ENCODE results near the gene TMCC1.

TMCC1 gene

GRCh38 chr3:129656659-129657247 is 236.8 kb downstream of the TMCC1 start:
- Histone ChIP-seq H3K36me3 (ENCODE audit: control insufficient read depth in 5 of 5, insufficient read depth in 5 of 5, low read length in 5 of 5) (peaks cover 2 to 8% (median 4%) of the 10 kb centered on the region in 5 donors), H3K4me3 (ENCODE audit: low read depth in 1 of 5, low read length in 5 of 5) (no peak overlapping the region), H3K27ac (ENCODE audit: low read depth, low read length) (peak overlapping the region; percentile 49), H3K27me3 (ENCODE audit: control insufficient read depth in 5 of 5, insufficient read depth in 4 of 5, low read length in 5 of 5) (no peaks in the 10 kb centered on the region), H3K9ac (ENCODE audit: low read length in 5 of 5) (peak overlapping the region in 1 of 5 donors; percentile 7), H3K4me1 (ENCODE audit: control insufficient read depth in 5 of 5, insufficient read depth in 5 of 5, low read length in 5 of 5) (peaks cover 2 to 38% (median 30%) of the 10 kb centered on the region in 5 donors), H3K9me3 (ENCODE audit: control insufficient read depth in 5 of 5, low read length in 5 of 5) (no peaks in the 10 kb centered on the region)

GRCh38 chr3:129655291-129655700 is 238.2 kb downstream of the TMCC1 start:
- H3K9me3 ChIP-seq (ENCODE audit: control insufficient read depth in 5 of 5, low read length in 5 of 5): no peaks in the 10 kb centered on the region
- H3K4me3 ChIP-seq (ENCODE audit: low read depth in 1 of 5, low read length in 5 of 5): no peak overlapping the region
- no peak overlapping the region for H3K27ac ChIP-seq (ENCODE audit: low read depth, low read length)
- H3K36me3 ChIP-seq (ENCODE audit: control insufficient read depth in 5 of 5, insufficient read depth in 5 of 5, low read length in 5 of 5): peaks cover 7 to 17% (median 8%) of the 10 kb centered on the region in 5 donors
- no peak overlapping the region for H3K9ac ChIP-seq (ENCODE audit: low read length in 5 of 5)
- H3K27me3 ChIP-seq (ENCODE audit: control insufficient read depth in 5 of 5, insufficient read depth in 4 of 5, low read length in 5 of 5): no peaks in the 10 kb centered on the region
- H3K4me1 ChIP-seq (ENCODE audit: control insufficient read depth in 5 of 5, insufficient read depth in 5 of 5, low read length in 5 of 5): peaks cover 2 to 41% (median 36%) of the 10 kb centered on the region in 5 donors

GRCh38 chr3:129654131-129654530 is 239.4 kb downstream of the TMCC1 start:
- Histone ChIP-seq H3K27ac (ENCODE audit: low read depth, low read length) (peak overlapping the region; percentile 64), H3K4me3 (ENCODE audit: low read depth in 1 of 5, low read length in 5 of 5) (no peak overlapping the region), H3K4me1 (ENCODE audit: control insufficient read depth in 5 of 5, insufficient read depth in 5 of 5, low read length in 5 of 5) (peaks cover 2 to 46% (median 44%) of the 10 kb centered on the region in 5 donors)

GRCh38 chr3:129653019-129653418 is 240.5 kb downstream of the TMCC1 start:
- Histone ChIP-seq H3K27ac (ENCODE audit: low read depth, low read length) (no peak overlapping the region), H3K9me3 (ENCODE audit: control insufficient read depth in 5 of 5, low read length in 5 of 5) (no peaks in the 10 kb centered on the region), H3K36me3 (ENCODE audit: control insufficient read depth in 5 of 5, insufficient read depth in 5 of 5, low read length in 5 of 5) (peaks cover 7 to 17% (median 8%) of the 10 kb centered on the region in 5 donors)

More at GRCh38 chr3:129654131-129654530, 239.4 kb downstream of the TMCC1 start:
- Histone ChIP-seq H3K9me3 (ENCODE audit: control insufficient read depth in 5 of 5, low read length in 5 of 5) (no peaks in the 10 kb centered on the region), H3K9ac (ENCODE audit: low read length in 5 of 5) (peak overlapping the region in 1 of 5 donors; percentile 22), H3K27me3 (ENCODE audit: control insufficient read depth in 5 of 5, insufficient read depth in 4 of 5, low read length in 5 of 5) (no peaks in the 10 kb centered on the region), H3K36me3 (ENCODE audit: control insufficient read depth in 5 of 5, insufficient read depth in 5 of 5, low read length in 5 of 5) (peaks cover 7 to 17% (median 8%) of the 10 kb centered on the region in 5 donors)

GRCh38 chr3:129651435-129652202 is 241.9 kb downstream of the TMCC1 start:
- peak overlapping the region; percentile 54 for H3K27ac ChIP-seq (ENCODE audit: low read depth, low read length)
- H3K36me3 ChIP-seq (ENCODE audit: control insufficient read depth in 5 of 5, insufficient read depth in 5 of 5, low read length in 5 of 5): peaks cover 7 to 17% (median 8%) of the 10 kb centered on the region in 5 donors
- peaks cover under 1 to 28% (median 22%) of the 10 kb centered on the region in 5 donors for H3K4me1 ChIP-seq (ENCODE audit: control insufficient read depth in 5 of 5, insufficient read depth in 5 of 5, low read length in 5 of 5)
- no peaks in the 10 kb centered on the region for H3K9me3 ChIP-seq (ENCODE audit: control insufficient read depth in 5 of 5, low read length in 5 of 5)
- H3K4me3 ChIP-seq (ENCODE audit: low read depth in 1 of 5, low read length in 5 of 5): no peak overlapping the region
- H3K9ac ChIP-seq (ENCODE audit: low read length in 5 of 5): no peak overlapping the region
- H3K27me3 ChIP-seq (ENCODE audit: control insufficient read depth in 5 of 5, insufficient read depth in 4 of 5, low read length in 5 of 5): no peaks in the 10 kb centered on the region

More at GRCh38 chr3:129653019-129653418, 240.5 kb downstream of the TMCC1 start:
- Histone ChIP-seq H3K27me3 (ENCODE audit: control insufficient read depth in 5 of 5, insufficient read depth in 4 of 5, low read length in 5 of 5) (no peaks in the 10 kb centered on the region), H3K4me1 (ENCODE audit: control insufficient read depth in 5 of 5, insufficient read depth in 5 of 5, low read length in 5 of 5) (peaks cover 2 to 41% (median 36%) of the 10 kb centered on the region in 5 donors), H3K4me3 (ENCODE audit: low read depth in 1 of 5, low read length in 5 of 5) (no peak overlapping the region), H3K9ac (ENCODE audit: low read length in 5 of 5) (no peak overlapping the region)

- no peak overlapping the region for H3K4me3 ChIP-seq (ENCODE audit: low read depth in 1 of 5, low read length in 5 of 5)
- H3K27me3 ChIP-seq (ENCODE audit: control insufficient read depth in 5 of 5, insufficient read depth in 4 of 5, low read length in 5 of 5): no peaks in the 10 kb centered on the region
- H3K36me3 ChIP-seq (ENCODE audit: control insufficient read depth in 5 of 5, insufficient read depth in 5 of 5, low read length in 5 of 5): peaks cover 7 to 17% (median 8%) of the 10 kb centered on the region in 5 donors
- H3K27ac ChIP-seq (ENCODE audit: low read depth, low read length): peak overlapping the region; percentile 18
- H3K9ac ChIP-seq (ENCODE audit: low read length in 5 of 5): peak overlapping the region in 1 of 5 donors; percentile 22
- no peaks in the 10 kb centered on the region for H3K9me3 ChIP-seq (ENCODE audit: control insufficient read depth in 5 of 5, low read length in 5 of 5)
- H3K4me1 ChIP-seq (ENCODE audit: control insufficient read depth in 5 of 5, insufficient read depth in 5 of 5, low read length in 5 of 5): peaks cover 0 to 26% (median 19%) of the 10 kb centered on the region in 5 donors
These were observed 243.1 kb downstream of the TMCC1 start for GRCh38 chr3:129650256-129650872.

- Histone ChIP-seq H3K9ac (ENCODE audit: low read length in 5 of 5) (peak overlapping the region in 1 of 5 donors; percentile 43), H3K4me3 (ENCODE audit: low read depth in 1 of 5, low read length in 5 of 5) (no peak overlapping the region), H3K4me1 (ENCODE audit: control insufficient read depth in 5 of 5, insufficient read depth in 5 of 5, low read length in 5 of 5) (peaks cover 0 to 19% (median 12%) of the 10 kb centered on the region in 5 donors)
These were observed 245.1 kb downstream of the TMCC1 start for GRCh38 chr3:129648391-129648790.

GRCh38 chr3:129645286-129645685 is 248.2 kb downstream of the TMCC1 start:
- Histone ChIP-seq H3K27me3 (ENCODE audit: control insufficient read depth in 5 of 5, insufficient read depth in 4 of 5, low read length in 5 of 5) (no peaks in the 10 kb centered on the region), H3K9ac (ENCODE audit: low read length in 5 of 5) (no peak overlapping the region), H3K4me1 (ENCODE audit: control insufficient read depth in 5 of 5, insufficient read depth in 5 of 5, low read length in 5 of 5) (peaks cover 0 to 9% (median 5%) of the 10 kb centered on the region in 5 donors), H3K9me3 (ENCODE audit: control insufficient read depth in 5 of 5, low read length in 5 of 5) (no peaks in the 10 kb centered on the region), H3K4me3 (ENCODE audit: low read depth in 1 of 5, low read length in 5 of 5) (no peak overlapping the region), H3K36me3 (ENCODE audit: control insufficient read depth in 5 of 5, insufficient read depth in 5 of 5, low read length in 5 of 5) (no peaks in the 10 kb centered on the region), H3K27ac (ENCODE audit: low read depth, low read length) (no peak overlapping the region)

More at GRCh38 chr3:129648391-129648790, 245.1 kb downstream of the TMCC1 start:
- H3K36me3 ChIP-seq (ENCODE audit: control insufficient read depth in 5 of 5, insufficient read depth in 5 of 5, low read length in 5 of 5): peaks cover 4 to 9% (median 5%) of the 10 kb centered on the region in 5 donors
- H3K27ac ChIP-seq (ENCODE audit: low read depth, low read length): no peak overlapping the region
- no peaks in the 10 kb centered on the region for H3K9me3 ChIP-seq (ENCODE audit: control insufficient read depth in 5 of 5, low read length in 5 of 5)
- no peaks in the 10 kb centered on the region for H3K27me3 ChIP-seq (ENCODE audit: control insufficient read depth in 5 of 5, insufficient read depth in 4 of 5, low read length in 5 of 5)

- H3K4me3 ChIP-seq (ENCODE audit: low read depth in 1 of 5, low read length in 5 of 5): no peak overlapping the region
- H3K9ac ChIP-seq (ENCODE audit: low read length in 5 of 5): no peak overlapping the region
- H3K27me3 ChIP-seq (ENCODE audit: control insufficient read depth in 5 of 5, insufficient read depth in 4 of 5, low read length in 5 of 5): no peaks in the 10 kb centered on the region
- H3K4me1 ChIP-seq (ENCODE audit: control insufficient read depth in 5 of 5, insufficient read depth in 5 of 5, low read length in 5 of 5): peaks cover 0 to 5% (median 1%) of the 10 kb centered on the region in 5 donors
- no peaks in the 10 kb centered on the region for H3K36me3 ChIP-seq (ENCODE audit: control insufficient read depth in 5 of 5, insufficient read depth in 5 of 5, low read length in 5 of 5)
- H3K27ac ChIP-seq (ENCODE audit: low read depth, low read length): no peak overlapping the region
- no peaks in the 10 kb centered on the region for H3K9me3 ChIP-seq (ENCODE audit: control insufficient read depth in 5 of 5, low read length in 5 of 5)
These were observed 248.7 kb downstream of the TMCC1 start for GRCh38 chr3:129644836-129645235.

Data from subcutaneous abdominal adipose tissue (tissue), 5 donors.